ENCODE data around the gene TPST1.
A peak's percentile ranks its signal among the peaks of the same experiment; 100 is the strongest.

Gene TPST1

GRCh38 chr7:66206119-66206933, 1.2 kb downstream of the TPST1 start:
- TF ChIP-seq, protein P1, sequence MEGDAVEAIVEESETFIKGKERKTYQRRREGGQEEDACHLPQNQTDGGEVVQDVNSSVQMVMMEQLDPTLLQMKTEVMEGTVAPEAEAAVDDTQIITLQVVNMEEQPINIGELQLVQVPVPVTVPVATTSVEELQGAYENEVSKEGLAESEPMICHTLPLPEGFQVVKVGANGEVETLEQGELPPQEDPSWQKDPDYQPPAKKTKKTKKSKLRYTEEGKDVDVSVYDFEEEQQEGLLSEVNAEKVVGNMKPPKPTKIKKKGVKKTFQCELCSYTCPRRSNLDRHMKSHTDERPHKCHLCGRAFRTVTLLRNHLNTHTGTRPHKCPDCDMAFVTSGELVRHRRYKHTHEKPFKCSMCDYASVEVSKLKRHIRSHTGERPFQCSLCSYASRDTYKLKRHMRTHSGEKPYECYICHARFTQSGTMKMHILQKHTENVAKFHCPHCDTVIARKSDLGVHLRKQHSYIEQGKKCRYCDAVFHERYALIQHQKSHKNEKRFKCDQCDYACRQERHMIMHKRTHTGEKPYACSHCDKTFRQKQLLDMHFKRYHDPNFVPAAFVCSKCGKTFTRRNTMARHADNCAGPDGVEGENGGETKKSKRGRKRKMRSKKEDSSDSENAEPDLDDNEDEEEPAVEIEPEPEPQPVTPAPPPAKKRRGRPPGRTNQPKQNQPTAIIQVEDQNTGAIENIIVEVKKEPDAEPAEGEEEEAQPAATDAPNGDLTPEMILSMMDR (IDR thresholded peaks at IDR 0.05; ENCODE audit: low read depth, low read length, missing control alignments) = no peak
- Histone ChIP-seq H3K27me3 (replicated peaks) (no peaks in the 10 kb centered on the region), H3K4me3 (ENCODE audit: low read depth, low read length) (peak overlapping the region; percentile 87), H3K36me3 (replicated peaks) (no peaks in the 10 kb centered on the region), H3K27ac (no peak overlapping the region)
- in situ Hi-C loops (cut with HindIII; ENCODE audit: low pct_ligation_motif_present, low sequenced_read_pairs) = no loop called here
- no peak for DNase-seq

- in situ Hi-C loops (cut with HindIII; ENCODE audit: low pct_ligation_motif_present, low sequenced_read_pairs) = no loop called here
- DNase-seq = no peak
- H3K36me3 ChIP-seq (replicated peaks) = no peaks in the 10 kb centered on the region
- no peaks in the 10 kb centered on the region for H3K27me3 ChIP-seq (replicated peaks)
- H3K4me3 ChIP-seq (ENCODE audit: low read depth, low read length) = peak overlapping the region; percentile 12
- TF ChIP-seq, protein P1 (IDR thresholded peaks at IDR 0.05; ENCODE audit: low read depth, low read length, missing control alignments) = no peak
- H3K27ac ChIP-seq = no peak overlapping the region
Measured at GRCh38 chr7:66206934-66207240, 1.8 kb downstream of the TPST1 start.

DNA sequence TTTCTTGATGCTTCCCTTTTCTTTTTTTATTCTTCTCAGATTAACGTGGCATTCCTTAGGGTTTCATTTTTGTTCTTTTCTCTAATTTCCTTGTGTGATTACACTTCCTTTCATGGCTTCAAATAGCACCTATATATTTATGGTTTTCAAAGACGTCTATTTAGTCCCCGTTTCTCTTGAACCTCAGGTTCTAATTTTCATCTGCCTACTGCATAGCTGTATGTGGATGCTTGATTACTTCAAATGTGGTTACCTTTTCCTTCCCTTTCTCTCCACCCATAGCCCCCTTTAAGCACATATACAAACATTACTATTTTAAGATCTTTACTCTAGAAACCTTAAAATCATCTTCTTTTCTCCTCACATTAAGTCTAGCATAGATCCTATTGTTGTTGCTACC, 2.4 kb downstream of the TPST1 start:
- Histone ChIP-seq H3K27me3 (replicated peaks) (no peaks in the 10 kb centered on the region), H3K36me3 (replicated peaks) (no peaks in the 10 kb centered on the region), H3K4me3 (ENCODE audit: low read depth, low read length) (no peak overlapping the region), H3K27ac (no peak overlapping the region)
- TF ChIP-seq, protein P1 (IDR thresholded peaks at IDR 0.05; ENCODE audit: low read depth, low read length, missing control alignments) = no peak
- no peak for DNase-seq
- in situ Hi-C loops (cut with HindIII; ENCODE audit: low pct_ligation_motif_present, low sequenced_read_pairs) = no loop called here

DNA sequence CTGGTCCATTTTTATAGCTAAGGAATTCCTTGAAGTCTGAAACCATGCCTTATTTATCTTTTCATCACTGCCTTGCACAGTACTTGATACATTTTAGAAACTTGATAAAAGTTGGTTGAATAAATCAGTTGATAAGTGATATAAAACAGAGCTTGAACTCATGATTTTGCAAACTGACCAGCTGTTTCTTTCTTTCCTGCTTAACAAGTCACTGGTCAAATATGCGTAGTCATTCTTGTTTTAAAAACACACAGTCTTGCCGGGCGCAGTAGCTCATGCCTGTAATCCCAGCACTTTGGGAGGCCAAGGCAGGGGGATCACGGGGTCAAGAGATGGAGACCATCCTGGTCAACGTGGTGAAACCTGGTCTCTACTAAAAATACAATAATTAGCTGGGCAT, 6.3 kb downstream of the TPST1 start:
- Histone ChIP-seq H3K36me3 (replicated peaks) (no peaks in the 10 kb centered on the region), H3K27me3 (replicated peaks) (no peaks in the 10 kb centered on the region), H3K4me3 (ENCODE audit: low read depth, low read length) (no peak overlapping the region), H3K27ac (no peak overlapping the region)
- in situ Hi-C loops (cut with HindIII; ENCODE audit: low pct_ligation_motif_present, low sequenced_read_pairs) = no loop called here
- TF ChIP-seq, protein P1 (IDR thresholded peaks at IDR 0.05; ENCODE audit: low read depth, low read length, missing control alignments) = no peak
- peak; percentile 21 for DNase-seq

GRCh38 chr7:66213637-66214036, 8.5 kb downstream of the TPST1 start:
- Histone ChIP-seq H3K36me3 (replicated peaks) (no peaks in the 10 kb centered on the region), H3K27me3 (replicated peaks) (no peaks in the 10 kb centered on the region), H3K4me3 (ENCODE audit: low read depth, low read length) (no peak overlapping the region), H3K27ac (no peak overlapping the region)
- TF ChIP-seq, protein P1 (IDR thresholded peaks at IDR 0.05; ENCODE audit: low read depth, low read length, missing control alignments) = no peak
- in situ Hi-C loops (cut with HindIII; ENCODE audit: low pct_ligation_motif_present, low sequenced_read_pairs) = no loop called here
- no peak for DNase-seq

GRCh38 chr7:66216687-66217086, 11.6 kb downstream of the TPST1 start:
- in situ Hi-C loops (cut with HindIII; ENCODE audit: low pct_ligation_motif_present, low sequenced_read_pairs) = no loop called here
- no peak for DNase-seq
- TF ChIP-seq, protein P1 (IDR thresholded peaks at IDR 0.05; ENCODE audit: low read depth, low read length, missing control alignments) = no peak
- H3K27ac ChIP-seq = no peak overlapping the region
- no peaks in the 10 kb centered on the region for H3K36me3 ChIP-seq (replicated peaks)
- H3K27me3 ChIP-seq (replicated peaks) = no peaks in the 10 kb centered on the region
- H3K4me3 ChIP-seq (ENCODE audit: low read depth, low read length) = no peak overlapping the region
